Stimulated activated effector memory CD8-positive, alpha-beta T cell treated with anti-CD3 and anti-CD28 coated beads, Interleukin-12 subunit alpha, Interleukin-12 subunit beta, amount 100 ng/mL, for 72 hours (primary cell): Measurements from ENCODE around the gene ASGR2.
"Not testable (repeated sequence)": the region's sequence is repeated elsewhere in the genome, so short reads cannot be mapped to it uniquely, and the experiment has no call there.

Source experiments
- ATAC-seq: fragments of 150-1000 bp; cut with Tn5 transposase; 2 replicates; pipeline ENCODE4 v1.10.0; 2021
- DNase-seq, 2 donors: peaks; one replicate each; pipeline ENCODE4 v3.0.0; 2021 to 2022; ENCODE audit warnings: low spot score in 2 of 2
- H3K27ac Mint-ChIP-seq: one replicate; pipeline ENCODE4 v1.8.0; 2022; ENCODE audit warnings: mild to moderate bottlenecking, mixed read lengths
- H3K36me3 Mint-ChIP-seq: one replicate; pipeline ENCODE4 v1.8.0; 2022; ENCODE audit warnings: mild to moderate bottlenecking, mixed read lengths
- H3K4me1 Mint-ChIP-seq: one replicate; pipeline ENCODE4 v1.8.0; 2022; ENCODE audit warnings: mixed read lengths
- H3K4me3 Mint-ChIP-seq: one replicate; pipeline ENCODE4 v1.8.0; 2022; ENCODE audit warnings: mild to moderate bottlenecking, mixed read lengths
- H3K9me3 Mint-ChIP-seq: one replicate; pipeline ENCODE4 v1.8.0; 2022; ENCODE audit warnings: mixed read lengths

Gene ASGR2

DNA sequence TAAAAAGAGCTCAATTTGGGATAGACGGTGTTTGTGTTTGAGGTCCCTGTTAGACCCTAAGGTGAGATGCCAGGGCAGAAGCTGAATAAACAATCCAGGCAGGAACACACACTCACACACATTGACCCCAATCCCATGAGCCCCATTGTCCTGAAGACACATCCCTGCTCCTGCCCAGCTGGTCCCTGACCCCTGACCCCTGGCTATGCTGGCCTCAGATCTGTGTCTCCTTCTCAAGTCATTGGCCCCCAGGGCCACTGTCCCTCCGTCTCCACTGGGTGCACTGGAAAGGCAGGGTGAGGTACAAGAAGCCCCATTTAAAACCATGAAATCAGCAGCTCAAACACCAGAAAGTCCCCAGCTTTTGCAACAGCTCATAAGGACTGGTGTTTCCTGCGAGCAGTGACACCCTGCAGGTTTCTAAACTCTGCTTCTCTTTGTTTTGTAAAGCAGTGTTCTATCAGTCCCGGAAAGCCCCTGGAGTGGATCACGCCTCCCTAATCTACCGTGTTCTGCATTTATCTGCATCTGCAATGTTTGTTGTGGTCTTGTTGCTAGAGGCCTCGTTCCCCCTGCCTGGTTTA lies 18.0 kb upstream of the ASGR2 start:
- DNase-seq (peak; percentile 7 to 67), ATAC-seq (peak; percentile 94)
- peaks cover 29% of the 10 kb centered on the region for H3K4me1 Mint-ChIP-seq
- peak overlapping the region; percentile 67 for H3K27ac Mint-ChIP-seq
- H3K9me3 Mint-ChIP-seq: no peaks in the 10 kb centered on the region
- H3K4me3 Mint-ChIP-seq: peak overlapping the region; percentile 60
- H3K36me3 Mint-ChIP-seq: no peaks in the 10 kb centered on the region

- Mint-ChIP-seq H3K9me3 (no peaks in the 10 kb centered on the region), H3K4me1 (peaks cover 29% of the 10 kb centered on the region), H3K4me3 (no peak overlapping the region), H3K27ac (peak overlapping the region; percentile 20), H3K36me3 (no peaks in the 10 kb centered on the region)
- ATAC-seq (no peak), DNase-seq (no peak)
Measured at GRCh38 chr17:7131423-7131791, 16.8 kb upstream of the ASGR2 start.

DNA sequence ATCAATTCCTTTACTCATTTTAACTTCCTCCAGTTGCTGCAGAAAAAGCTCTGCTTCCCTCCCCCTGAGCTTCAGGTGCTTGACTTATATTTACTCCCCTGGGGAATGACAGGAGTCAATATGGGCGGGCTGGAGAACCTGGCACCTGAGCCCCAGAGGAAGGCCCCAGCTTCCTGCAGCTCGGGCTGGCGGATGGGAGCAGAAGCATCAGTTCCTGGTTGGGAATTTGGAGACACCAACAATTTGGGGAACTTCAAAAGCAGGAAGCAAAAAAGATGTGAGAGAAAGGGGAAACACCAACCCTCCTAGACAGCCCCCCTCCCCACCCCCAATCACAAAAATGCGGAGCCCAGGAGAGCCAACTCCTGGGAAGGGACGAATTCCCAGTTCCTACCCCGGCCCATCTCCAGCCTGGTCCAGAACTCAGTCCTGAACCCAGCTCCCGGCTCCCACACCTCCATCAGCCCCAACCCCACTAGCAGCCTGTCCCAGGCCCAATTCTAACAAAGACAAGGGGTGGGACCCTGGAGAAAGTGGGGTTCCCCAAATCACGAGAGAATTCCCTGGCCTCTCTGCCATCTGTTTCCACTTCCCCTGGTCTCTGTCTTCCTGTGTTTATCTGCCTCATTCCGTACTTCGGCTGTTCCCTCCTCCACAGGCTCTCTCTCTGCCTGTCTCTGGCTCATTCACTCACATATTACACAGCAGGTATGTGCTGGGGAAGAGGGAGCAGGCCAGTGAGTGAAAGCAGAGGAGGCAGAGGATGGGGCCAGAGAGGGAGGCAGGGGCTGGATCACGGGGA lies 16.2 kb upstream of the ASGR2 start:
- ATAC-seq (no peak), DNase-seq (no peak)
- no peak overlapping the region for H3K4me3 Mint-ChIP-seq
- peak overlapping the region; percentile 20 for H3K27ac Mint-ChIP-seq
- no peaks in the 10 kb centered on the region for H3K9me3 Mint-ChIP-seq
- H3K4me1 Mint-ChIP-seq: peaks cover 29% of the 10 kb centered on the region
- H3K36me3 Mint-ChIP-seq: no peaks in the 10 kb centered on the region

DNA sequence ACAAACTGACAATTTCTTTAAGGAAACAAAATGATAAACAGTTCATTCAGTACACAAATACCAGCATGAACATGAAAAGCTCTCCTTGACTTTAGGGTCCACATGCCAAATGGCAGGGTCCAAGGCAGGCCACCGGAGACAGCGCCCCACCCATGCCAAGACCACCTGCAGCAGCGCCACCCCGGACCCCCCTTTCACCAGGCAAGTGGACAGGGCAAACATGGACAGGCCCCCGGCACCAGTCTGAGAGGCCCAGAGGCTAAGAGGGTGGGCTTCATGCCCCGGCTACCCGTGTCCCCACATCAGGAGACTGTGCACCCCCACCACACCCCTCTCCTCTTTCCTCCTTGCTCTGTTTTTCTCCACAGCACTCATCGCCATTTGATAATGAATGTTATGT lies 14.7 kb upstream of the ASGR2 start:
- no peak for ATAC-seq
- Mint-ChIP-seq H3K4me1 (peaks cover 29% of the 10 kb centered on the region), H3K27ac (no peak overlapping the region), H3K4me3 (no peak overlapping the region), H3K36me3 (no peaks in the 10 kb centered on the region), H3K9me3 (no peaks in the 10 kb centered on the region)
- no peak for DNase-seq

DNA sequence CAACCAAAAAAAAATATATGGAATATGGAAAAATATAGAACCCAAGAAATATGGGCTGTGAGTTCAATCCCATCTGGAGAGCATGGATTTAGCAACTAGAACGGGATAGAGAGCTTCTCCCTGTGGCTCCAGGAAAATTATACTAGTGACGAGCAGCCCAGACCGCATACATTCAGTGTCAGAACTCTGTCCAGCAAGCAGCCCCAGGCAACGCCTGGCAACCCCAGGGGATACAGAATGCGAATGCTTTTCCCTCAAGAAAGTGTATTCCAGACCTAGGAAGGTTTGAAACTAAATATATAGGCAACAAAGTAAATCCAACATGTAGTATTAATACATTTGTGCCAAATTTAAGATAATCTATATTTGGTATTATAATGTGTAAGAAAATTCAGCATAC lies 13.5 kb upstream of the ASGR2 start:
- no peaks in the 10 kb centered on the region for H3K36me3 Mint-ChIP-seq
- no peak overlapping the region for H3K4me3 Mint-ChIP-seq
- no peaks in the 10 kb centered on the region for H3K9me3 Mint-ChIP-seq
- ATAC-seq (no peak), DNase-seq (no peak)
- H3K4me1 Mint-ChIP-seq: peaks cover 22% of the 10 kb centered on the region
- H3K27ac Mint-ChIP-seq: no peak overlapping the region

- not testable (repeated sequence) for DNase-seq, H3K36me3 Mint-ChIP-seq, H3K9me3 Mint-ChIP-seq, ATAC-seq, H3K27ac Mint-ChIP-seq, H3K4me3 Mint-ChIP-seq
- peaks cover 16% of the 10 kb centered on the region for H3K4me1 Mint-ChIP-seq
Measured at GRCh38 chr17:7127501-7127900, 12.9 kb upstream of the ASGR2 start.

DNA sequence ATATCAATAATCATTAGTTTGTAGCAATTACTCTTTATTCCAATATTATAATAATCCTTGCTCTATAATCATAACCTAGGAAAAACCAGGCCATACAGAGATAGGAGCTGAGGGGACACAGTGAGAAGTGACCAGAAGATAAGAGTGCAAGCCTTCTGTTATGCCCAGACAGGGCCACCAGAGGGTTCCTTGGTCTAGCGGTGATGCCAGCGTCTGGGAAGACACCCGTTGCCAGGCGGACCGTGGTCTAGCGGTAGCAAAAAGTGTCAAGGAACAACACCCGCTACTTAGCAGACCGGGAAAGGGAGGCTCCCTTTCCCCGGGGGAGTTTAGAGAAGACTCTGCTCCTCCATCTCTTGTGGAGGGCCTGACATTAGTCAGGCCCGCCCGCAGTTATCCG lies 11.8 kb upstream of the ASGR2 start:
- not testable (repeated sequence) for ATAC-seq, DNase-seq, H3K4me1 Mint-ChIP-seq, H3K27ac Mint-ChIP-seq, H3K4me3 Mint-ChIP-seq, H3K36me3 Mint-ChIP-seq, H3K9me3 Mint-ChIP-seq

DNA sequence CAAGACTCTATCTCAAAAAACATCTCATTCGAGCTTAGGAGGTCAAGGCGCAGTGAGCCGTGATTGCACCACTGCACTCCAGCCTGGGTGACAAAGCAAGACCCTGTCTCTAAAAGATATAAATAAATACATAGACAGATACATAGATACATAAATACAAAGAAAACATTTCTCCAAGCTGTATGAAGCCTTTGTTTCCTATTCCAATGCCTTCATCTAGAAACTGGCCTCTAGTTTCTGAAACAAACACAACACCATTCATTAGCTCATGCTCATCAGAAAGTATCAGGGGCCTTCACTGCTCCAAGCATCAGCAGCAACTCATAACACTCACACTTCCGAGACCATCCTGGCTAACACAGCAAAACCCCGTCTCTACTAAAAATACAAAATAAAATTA lies 10.3 kb upstream of the ASGR2 start:
- DNase-seq: no peak

GRCh38 chr17:7123844-7124243 lies 9.2 kb upstream of the ASGR2 start:
- Mint-ChIP-seq H3K9me3 (no peaks in the 10 kb centered on the region), H3K4me1 (no peaks in the 10 kb centered on the region), H3K36me3 (no peaks in the 10 kb centered on the region), H3K27ac (no peak overlapping the region), H3K4me3 (no peak overlapping the region)
- DNase-seq (no peak), ATAC-seq (no peak)

More for the DNA sequence above, 10.3 kb upstream of the ASGR2 start:
- no peaks in the 10 kb centered on the region for H3K36me3 Mint-ChIP-seq
- H3K9me3 Mint-ChIP-seq: no peaks in the 10 kb centered on the region
- H3K27ac Mint-ChIP-seq: no peak overlapping the region
- ATAC-seq: no peak
- no peak overlapping the region for H3K4me3 Mint-ChIP-seq
- no peaks in the 10 kb centered on the region for H3K4me1 Mint-ChIP-seq

GRCh38 chr17:7122381-7122780 lies 7.8 kb upstream of the ASGR2 start:
- DNase-seq: no peak
- H3K4me3 Mint-ChIP-seq: no peak overlapping the region
- no peaks in the 10 kb centered on the region for H3K9me3 Mint-ChIP-seq
- no peaks in the 10 kb centered on the region for H3K36me3 Mint-ChIP-seq
- ATAC-seq: no peak
- no peaks in the 10 kb centered on the region for H3K4me1 Mint-ChIP-seq
- no peak overlapping the region for H3K27ac Mint-ChIP-seq

DNA sequence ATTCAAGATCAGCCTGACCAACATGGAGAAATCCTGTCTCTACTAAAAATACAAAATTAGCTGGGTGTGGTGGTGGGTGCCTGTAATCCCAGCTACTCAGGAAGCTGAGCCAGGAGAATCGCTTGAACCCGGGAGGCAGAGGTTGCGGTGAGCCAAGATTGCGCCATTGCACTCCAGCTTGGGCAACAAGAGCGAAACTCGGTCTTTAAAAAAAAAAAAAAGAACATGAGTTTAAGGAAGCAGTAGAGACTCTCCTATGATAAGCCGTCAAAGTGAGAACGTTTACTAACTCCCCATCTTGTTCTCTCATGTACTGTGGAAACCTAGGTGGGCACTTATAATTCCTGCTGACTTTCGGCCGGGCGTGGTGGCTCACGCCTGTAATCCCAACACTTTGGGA lies 6.0 kb upstream of the ASGR2 start:
- not testable (repeated sequence) for H3K36me3 Mint-ChIP-seq, H3K4me1 Mint-ChIP-seq, ATAC-seq, H3K4me3 Mint-ChIP-seq, H3K9me3 Mint-ChIP-seq, DNase-seq, H3K27ac Mint-ChIP-seq

DNA sequence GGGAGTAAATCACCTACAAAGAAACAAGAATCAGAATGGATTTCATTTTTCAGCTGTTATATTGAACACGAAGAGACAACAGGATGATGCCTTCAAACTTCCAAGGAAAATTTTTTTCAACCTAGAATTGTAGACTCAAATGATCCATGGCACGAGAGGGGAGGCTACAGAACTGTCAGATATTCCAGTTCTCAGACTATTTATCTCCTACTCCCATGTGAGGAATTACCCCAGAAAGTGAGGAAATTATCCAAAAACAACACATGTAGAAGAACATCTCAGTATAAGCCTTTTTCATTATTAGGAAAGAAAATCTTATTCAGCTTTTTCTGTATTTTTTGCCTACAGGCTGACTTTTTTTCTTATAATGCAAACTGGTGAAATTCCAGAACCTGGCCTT lies 5.5 kb upstream of the ASGR2 start:
- DNase-seq (no peak), ATAC-seq (no peak)
- H3K9me3 Mint-ChIP-seq: no peaks in the 10 kb centered on the region
- no peaks in the 10 kb centered on the region for H3K36me3 Mint-ChIP-seq
- no peak overlapping the region for H3K27ac Mint-ChIP-seq
- no peaks in the 10 kb centered on the region for H3K4me1 Mint-ChIP-seq
- no peak overlapping the region for H3K4me3 Mint-ChIP-seq

- Mint-ChIP-seq H3K4me1 (no peaks in the 10 kb centered on the region), H3K9me3 (no peaks in the 10 kb centered on the region), H3K4me3 (no peak overlapping the region), H3K27ac (no peak overlapping the region), H3K36me3 (no peaks in the 10 kb centered on the region)
- DNase-seq (no peak), ATAC-seq (no peak)
Measured at GRCh38 chr17:7119314-7119713, 4.7 kb upstream of the ASGR2 start.

DNA sequence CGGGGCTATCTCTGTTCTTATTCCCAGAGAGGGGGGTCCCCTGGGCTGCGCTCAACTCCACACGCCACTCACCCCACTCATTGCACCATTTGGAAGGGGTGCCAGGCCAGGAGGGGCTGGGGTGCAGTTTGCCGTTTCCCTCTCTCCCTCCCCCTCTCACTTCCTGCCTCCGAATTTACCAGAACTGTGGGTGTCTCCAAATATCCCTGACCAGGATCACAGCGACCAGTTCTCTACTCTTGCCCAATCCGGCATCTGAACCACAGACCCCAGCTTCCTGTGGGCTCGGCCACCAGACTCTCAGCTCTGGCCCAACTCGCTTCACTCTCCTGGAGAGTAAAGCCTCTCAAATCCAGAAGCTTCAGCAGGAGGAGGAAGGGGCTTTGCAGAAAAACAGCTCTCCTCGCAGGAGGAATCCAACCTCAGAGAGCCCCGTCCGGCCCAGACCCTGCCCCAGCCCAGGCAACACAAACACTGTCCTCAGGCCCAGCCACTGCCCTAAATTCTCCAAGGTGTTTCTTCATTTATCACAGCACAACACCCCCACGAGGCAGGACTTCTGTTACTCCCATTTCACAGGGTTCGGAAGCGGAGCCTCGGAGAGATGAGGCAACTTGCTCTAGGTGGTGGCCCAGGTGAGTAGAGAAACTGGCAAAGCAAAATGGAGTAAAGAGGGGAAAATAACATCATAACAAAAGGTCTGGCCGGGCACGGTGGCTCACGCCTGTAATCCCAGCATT lies 423 bp upstream of the ASGR2 start:
- Mint-ChIP-seq H3K9me3 (no peaks in the 10 kb centered on the region), H3K36me3 (no peaks in the 10 kb centered on the region), H3K27ac (no peak overlapping the region), H3K4me1 (peaks cover 5% of the 10 kb centered on the region), H3K4me3 (no peak overlapping the region)
- ATAC-seq (no peak), DNase-seq (no peak)

- H3K4me3 Mint-ChIP-seq: no peak overlapping the region
- peaks cover 13% of the 10 kb centered on the region for H3K4me1 Mint-ChIP-seq
- DNase-seq: no peak
- no peaks in the 10 kb centered on the region for H3K36me3 Mint-ChIP-seq
- H3K27ac Mint-ChIP-seq: no peak overlapping the region
- no peak for ATAC-seq
- no peaks in the 10 kb centered on the region for H3K9me3 Mint-ChIP-seq
Measured at GRCh38 chr17:7113273-7114071, 1.1 kb downstream of the ASGR2 start.
